ENCODE measurements around the gene STRA6.

The STRA6 gene

GRCh38 chr15:74227968-74228722, 25.6 kb upstream of the STRA6 start:
- DNase-seq = no peak

DNA sequence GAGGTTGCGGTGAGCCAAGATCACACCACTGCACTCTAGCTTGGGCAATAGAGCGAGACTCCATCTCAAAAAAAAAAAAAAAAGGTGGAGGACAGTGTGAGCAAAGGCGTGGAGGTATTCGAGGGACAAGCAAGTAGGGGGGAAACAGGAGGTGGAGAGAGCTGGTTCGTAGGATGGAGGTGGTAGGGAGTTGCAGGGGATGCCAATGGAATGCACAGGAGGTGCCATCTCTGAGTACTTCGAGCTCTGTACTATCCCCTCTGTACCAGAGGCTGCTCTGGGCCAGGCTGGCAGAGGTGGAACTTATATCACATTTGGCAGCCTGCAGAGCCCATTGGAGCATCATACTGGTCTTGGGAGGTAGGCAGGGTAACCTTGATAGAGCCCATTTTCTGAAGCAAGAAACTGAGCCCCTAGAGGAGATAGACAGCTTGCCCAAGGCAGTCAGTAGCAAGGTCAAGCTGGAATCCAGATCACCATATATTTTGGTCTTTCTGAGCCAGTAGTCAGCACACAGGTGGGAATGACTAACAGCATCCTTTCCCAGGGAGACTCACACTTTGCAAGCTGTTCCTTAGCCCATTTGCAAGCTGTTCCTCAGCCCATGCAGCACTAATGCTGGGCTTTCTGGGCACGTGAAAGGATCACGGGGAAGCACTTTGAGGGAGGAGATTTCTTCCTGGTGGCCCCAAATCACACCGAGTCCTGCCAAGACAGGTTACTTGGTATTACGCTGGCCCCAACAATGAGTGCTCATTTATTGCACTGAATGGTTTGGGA, 24.4 kb upstream of the STRA6 start:
- DNase-seq = no peak

DNA sequence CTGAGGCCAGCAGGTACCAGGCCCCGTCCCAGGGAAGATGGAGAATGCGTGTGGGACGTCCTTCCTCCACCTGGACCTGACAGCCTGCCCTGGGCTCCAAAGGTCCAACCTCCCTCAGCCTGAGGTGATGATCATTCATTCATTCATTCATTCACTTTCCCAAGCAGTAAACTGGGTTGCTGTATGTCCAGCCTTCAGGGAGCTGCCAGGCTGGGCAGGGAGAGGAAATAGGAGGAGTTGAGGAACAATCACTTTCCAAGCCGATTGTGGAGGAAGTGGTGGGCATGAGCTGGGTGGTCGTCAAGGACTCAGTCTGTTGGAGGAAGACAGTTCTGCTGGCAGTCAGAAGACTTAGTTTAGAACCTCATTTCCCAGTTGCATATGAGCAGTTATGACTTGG, 23.3 kb upstream of the STRA6 start:
- DNase-seq = no peak

DNA sequence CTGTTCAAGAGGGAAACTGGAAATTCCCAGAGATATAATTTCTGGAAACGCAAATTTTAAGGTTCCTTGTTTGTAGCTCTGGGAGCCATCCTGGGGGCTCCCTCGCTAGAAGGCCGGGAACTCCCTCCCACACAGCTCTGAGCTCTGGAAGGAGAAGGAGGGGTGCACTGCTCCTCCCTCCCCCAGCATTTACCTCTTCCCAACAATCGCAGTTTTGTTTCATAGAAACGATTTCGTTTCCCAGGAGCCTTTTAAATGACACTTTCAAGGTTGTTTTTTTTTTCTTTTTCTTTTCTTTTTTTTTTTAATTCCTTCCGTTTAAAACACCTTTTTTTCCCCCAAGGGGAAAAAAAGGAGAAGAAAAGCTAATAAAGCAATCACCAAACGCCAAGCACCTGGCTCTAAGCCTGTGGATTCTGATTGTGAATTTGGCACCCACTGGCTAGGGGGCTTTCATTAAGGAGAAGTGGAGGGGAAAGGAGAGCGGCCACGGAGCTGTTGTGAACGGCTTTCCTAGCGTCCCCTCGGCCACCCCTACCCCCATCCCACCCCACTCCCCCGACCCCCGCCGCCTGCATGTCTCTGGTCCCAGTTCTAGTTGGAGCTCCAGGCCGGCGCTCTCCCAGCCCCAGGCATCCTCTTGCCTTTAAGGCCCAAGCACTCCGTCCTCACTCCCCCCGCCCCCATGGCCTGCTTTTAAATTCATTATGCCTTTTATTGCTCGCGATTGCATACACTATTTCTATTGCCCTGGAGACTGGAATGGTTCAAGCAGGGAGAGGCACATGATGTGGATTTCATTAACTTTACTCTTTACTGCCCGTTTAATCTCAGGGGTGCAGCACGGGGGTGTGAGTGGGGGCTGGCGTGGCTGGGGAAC, 19.9 kb upstream of the STRA6 start:
- no peak for DNase-seq

DNA sequence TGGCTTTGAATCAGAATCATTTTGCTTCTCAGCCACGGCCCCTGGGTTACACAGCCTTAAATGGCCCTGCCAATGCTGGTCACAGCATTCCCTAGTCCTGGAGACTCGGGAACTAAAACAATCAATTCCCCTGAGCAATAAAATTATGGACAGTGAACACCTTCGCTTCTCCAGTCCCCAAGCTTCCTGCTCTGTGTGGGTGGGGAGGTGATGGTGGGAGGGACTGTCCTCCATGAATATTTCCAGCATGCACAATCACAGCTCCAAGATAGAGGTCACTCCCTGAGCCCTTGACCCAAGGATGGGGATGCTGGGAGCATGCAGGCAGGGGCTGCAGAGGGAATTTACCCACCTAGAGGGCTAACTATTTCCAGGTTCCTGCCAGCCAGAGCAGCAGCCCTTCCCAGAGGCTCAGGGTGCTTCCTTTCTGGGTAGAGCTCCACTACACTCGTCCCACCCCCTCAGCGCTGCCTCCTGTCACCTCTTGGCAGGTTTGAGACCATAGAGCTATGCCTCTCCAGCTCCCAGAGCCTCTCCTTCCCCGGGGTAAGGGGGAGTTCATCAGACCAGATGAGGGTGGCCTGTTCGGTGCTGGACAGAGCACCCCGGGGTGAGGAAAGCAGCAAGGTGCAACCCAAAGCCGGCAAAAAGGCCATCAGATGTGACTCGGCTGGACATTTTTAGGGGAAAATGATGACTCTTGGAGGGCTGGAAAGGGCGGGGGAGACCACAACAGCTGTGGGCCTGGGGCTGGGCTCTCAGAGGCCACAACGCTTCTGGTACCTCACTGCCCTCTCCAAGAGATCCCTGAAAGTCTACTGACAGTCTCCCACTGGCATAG, 19.0 kb upstream of the STRA6 start:
- DNase-seq = no peak

DNA sequence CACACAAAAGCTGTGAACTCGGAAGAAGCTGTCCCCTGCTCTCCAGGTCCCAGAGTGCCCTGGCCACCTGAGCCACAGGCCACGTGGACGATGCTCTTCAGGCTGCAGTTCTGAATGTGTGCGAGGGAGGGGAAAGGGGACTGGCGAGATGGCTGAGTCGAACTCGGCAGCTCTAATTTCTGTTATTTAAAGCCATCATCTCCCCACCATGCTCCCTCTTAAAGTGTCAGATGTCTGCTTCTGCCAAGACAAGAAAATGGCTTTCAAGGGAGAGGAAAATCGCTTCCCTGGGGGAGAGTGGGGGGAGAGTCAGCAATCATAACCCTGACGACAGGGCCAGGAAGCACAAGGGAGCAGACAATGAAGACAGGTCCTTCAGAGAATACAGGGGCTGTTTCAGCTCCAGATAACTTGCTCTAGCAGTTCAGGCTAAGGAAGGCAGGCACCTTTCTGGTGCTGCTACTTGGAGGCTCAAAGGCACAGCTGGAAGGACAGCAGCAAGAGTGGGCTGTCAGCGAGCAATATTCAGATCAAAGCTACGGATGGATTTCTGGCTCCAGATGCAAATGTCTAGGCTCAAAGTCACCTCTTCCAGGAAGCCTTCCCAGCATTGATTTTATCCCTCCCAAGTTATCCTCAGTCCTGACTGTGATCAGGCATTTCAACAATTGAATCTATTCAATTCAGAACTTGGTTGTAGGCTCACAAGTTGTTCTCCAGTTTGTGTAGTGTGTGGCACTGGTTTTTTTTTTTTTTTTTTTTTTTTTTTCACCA, 18.1 kb upstream of the STRA6 start:
- no peak for DNase-seq

DNA sequence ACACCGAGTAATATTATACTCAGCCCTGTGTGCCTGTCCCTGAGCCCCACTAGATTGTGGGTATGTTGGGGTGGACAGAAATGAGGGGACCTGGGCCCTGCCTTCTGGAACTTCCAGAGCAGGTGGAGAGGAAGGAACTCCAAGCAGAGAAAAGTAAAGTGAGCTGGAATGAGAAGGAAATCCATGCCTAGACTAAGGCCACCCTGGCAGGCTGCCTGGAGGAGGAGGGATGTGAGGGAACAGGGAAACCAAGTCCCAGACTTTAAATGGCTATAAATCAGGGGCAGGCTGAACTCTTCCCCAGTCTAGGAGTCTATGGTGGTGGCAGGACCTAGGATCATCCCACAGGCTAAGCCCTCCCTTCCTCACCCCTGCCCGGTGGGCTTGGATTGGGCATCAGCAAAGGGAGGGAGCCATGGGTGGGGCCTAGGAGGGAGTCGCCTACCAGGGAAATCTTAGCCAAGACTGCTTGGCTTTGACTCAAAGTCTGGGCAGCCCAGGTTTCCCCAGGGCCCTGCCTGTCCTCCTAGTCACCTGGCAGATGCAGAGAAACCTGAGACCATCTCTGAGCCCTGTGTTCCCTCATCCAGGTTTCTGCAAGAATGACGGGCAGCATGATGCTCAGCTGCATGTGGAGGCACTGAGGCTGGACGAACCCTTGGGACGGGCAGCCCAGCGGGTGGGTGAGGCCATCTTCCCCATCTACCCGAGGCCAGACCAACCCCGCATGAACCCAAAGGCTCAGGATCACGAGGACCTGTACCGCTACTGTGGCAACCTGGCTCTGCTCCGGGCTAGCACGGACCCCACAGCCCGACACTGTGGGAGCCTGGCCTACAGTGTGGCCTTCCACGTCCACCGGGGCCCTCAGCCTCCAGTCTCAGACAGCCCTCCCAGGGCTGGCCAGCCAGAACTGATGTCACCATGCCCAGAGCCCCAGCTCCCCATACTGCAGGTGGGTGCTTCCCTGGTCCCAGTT, 15.6 kb upstream of the STRA6 start:
- DNase-seq = no peak

DNA sequence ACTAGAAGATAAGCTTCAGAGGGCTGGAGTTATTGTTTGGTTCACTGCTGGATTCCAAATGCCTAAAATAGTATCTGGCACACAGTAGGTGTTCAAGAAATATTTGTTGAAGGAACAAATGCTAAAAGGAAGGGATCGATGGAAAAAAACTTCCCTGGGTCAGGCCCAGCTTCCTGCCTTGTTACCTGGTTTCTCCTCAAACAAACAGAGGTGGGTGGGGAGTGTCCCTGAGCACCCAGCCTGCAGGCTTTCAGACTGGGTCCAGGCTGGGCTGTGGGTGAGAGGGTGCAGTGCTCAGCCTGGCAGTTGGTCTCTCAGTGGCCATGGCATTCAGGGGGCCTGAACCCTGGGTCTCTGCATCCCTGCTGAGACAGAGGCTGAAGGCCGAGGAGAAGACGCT, 14.4 kb upstream of the STRA6 start:
- DNase-seq = no peak

- no peak for DNase-seq
These were observed 13.4 kb upstream of the STRA6 start for GRCh38 chr15:74215958-74216357.

- no peak for DNase-seq
These were observed 11.9 kb upstream of the STRA6 start for GRCh38 chr15:74214324-74215021.

DNA sequence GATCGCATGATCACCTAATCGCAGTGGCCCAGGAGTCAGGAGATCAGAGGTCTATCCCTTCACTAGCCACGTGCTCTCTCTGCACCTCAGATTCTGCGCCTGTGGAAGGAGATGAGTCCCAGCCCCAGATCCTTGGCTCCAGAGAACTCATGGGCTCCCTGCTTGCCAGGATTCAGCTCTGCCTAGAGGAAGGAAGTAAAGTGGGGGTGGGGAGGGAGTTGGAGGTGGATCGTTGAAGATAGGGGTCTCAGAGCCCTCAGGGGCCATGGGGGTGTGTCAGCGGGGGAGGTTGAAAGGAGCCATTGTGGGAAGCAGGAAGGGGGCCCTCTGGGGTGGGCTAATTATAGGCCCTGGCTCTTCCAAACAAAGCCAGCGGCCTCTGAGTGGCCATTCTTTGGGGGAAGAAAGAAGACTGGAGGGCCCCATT, 11.3 kb upstream of the STRA6 start:
- no peak for DNase-seq

GRCh38 chr15:74212494-74212893, 9.9 kb upstream of the STRA6 start:
- no peak for DNase-seq

- DNase-seq = no peak
These were observed 9.1 kb upstream of the STRA6 start for GRCh38 chr15:74211656-74212055.

DNA sequence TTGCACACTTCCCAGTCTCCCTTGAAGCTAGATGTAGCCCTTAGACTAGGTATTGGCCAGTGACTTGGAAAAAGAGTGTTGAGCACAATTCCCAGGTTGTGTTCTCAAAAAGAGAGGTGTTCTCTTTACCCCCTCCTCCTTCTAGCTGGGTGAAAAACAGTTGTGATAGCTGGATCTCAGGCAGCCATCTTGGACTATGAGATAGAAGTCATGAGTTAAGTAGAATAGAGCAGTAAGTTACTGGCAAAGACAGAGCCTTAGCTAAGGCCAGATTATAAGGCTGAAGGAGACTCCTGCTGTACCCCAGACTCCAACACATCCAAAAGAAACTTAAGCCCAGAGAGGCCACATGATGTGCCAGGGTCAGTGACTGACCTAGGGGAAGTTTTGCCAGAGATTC, 8.1 kb upstream of the STRA6 start:
- DNase-seq = no peak

GRCh38 chr15:74209997-74210671, 7.5 kb upstream of the STRA6 start:
- no peak for DNase-seq

DNA sequence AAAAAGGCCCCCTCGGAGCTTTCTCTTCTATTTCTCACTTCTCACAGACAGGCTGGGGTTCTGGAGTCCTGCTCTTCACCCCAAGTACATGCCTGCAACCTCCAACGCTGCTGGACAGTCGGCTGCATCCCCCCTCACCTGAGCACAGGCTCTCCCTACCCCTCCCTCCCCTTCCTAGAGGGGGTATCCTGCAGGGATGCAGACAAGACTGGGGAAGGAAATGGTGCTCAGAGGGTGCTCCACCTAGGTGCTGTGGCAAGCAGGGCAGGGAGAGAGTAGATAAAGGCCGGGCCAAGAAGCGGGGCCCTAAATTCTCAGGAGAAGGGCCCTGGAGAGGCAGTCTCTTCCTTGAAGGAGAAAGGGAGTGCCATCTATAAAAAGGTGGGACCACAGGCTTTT, 7.0 kb upstream of the STRA6 start:
- no peak for DNase-seq

GRCh38 chr15:74208901-74209559, 6.4 kb upstream of the STRA6 start:
- no peak for DNase-seq

DNA sequence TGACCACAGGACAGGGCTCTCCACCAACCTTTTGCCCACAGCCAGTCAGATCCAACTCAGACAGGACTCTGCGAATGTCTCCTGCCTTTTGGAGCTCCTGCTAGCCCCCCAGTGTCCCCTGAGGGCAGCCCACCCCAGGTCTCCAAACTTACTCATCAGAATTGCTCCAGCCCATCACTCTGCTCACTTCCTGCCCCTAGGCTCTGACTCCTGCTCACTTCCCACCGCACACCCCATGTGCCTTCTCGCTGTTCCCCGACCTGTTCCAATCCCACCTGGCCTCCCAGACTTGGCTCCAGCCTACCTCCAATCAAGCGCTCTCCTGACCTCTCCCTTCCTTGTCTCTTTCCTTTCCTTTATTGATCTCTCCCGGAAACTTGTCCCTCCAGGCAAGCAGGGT, 5.9 kb upstream of the STRA6 start:
- no peak for DNase-seq

Data from CD4-positive, alpha-beta T cell treated with Interleukin-10 for 1 hour (primary cell).